ENCODE data around the gene OLR1. TPM values are rescaled to one million over a fixed set of nuclear protein-coding genes. Genes with fewer than 3 reads are reported as not detected.

The OLR1 gene
- polyA plus RNA-seq, 1 donor from 2014 or later = not detected

GRCh38 chr12:10210225-10210624 lies 38.3 kb upstream of the OLR1 start:
- Histone ChIP-seq H3F3A (ENCODE audit: insufficient read depth, low read length, poor library complexity, severe bottlenecking) (no peaks in the 10 kb centered on the region), H3K9me2 (ENCODE audit: insufficient read depth, low read length) (no peaks in the 10 kb centered on the region), H4K20me1 (ENCODE audit: insufficient read depth) (no peaks in the 10 kb centered on the region), H3K4me3 (ENCODE audit: low read length) (no peak overlapping the region), H3K9me3 (ENCODE audit: low read length) (no peaks in the 10 kb centered on the region), H3K4me2 (ENCODE audit: low read length) (no peak overlapping the region), H3K9ac (ENCODE audit: low read length) (no peak overlapping the region), H3K79me2 (replicated peaks; ENCODE audit: insufficient read depth, low read length) (peaks cover 17% of the 10 kb centered on the region), H3K27me3 (ENCODE audit: insufficient read depth, low read depth, low read length) (no peaks in the 10 kb centered on the region), H2AFZ (ENCODE audit: low read depth, low read length) (no peak overlapping the region), H3K27ac (ENCODE audit: low read length) (no peak overlapping the region), H3K36me3 (ENCODE audit: insufficient read depth, low read length) (no peaks in the 10 kb centered on the region)
- no peak for TF ChIP-seq CTCF (IDR thresholded peaks at IDR 0.05; ENCODE audit: poor library complexity, severe bottlenecking)
- TF ChIP-seq MXI1 (conservative IDR thresholded peaks at IDR 0.05; ENCODE audit: poor library complexity, severe bottlenecking) = no peak
- no peak for TF ChIP-seq RAD21 (conservative IDR thresholded peaks at IDR 0.05)
- TF ChIP-seq EP300 (conservative IDR thresholded peaks at IDR 0.05; ENCODE audit: poor library complexity, severe bottlenecking) = no peak
- TF ChIP-seq REST (IDR thresholded peaks at IDR 0.05; ENCODE audit: borderline replicate concordance) = no peak
- no peak for TF ChIP-seq TAF1 (IDR thresholded peaks at IDR 0.05; ENCODE audit: low read depth)
- no peak for TF ChIP-seq SMC3 (conservative IDR thresholded peaks at IDR 0.05; ENCODE audit: poor library complexity)
- TF ChIP-seq EZH2 (IDR thresholded peaks at IDR 0.05; ENCODE audit: borderline replicate concordance, insufficient read depth, low read length, poor library complexity, severe bottlenecking) = no peak
- TF ChIP-seq POLR2AphosphoS5 (IDR thresholded peaks at IDR 0.05) = no peak

GRCh38 chr12:10207136-10207535 lies 35.2 kb upstream of the OLR1 start:
- Histone ChIP-seq H3K27ac (ENCODE audit: low read length) (no peak overlapping the region), H4K20me1 (ENCODE audit: insufficient read depth) (no peaks in the 10 kb centered on the region), H3K27me3 (ENCODE audit: insufficient read depth, low read depth, low read length) (no peaks in the 10 kb centered on the region), H3K4me3 (ENCODE audit: low read length) (no peak overlapping the region), H3K9ac (ENCODE audit: low read length) (no peak overlapping the region), H3K9me3 (ENCODE audit: low read length) (no peaks in the 10 kb centered on the region), H2AFZ (ENCODE audit: low read depth, low read length) (no peak overlapping the region), H3K4me2 (ENCODE audit: low read length) (no peak overlapping the region), H3F3A (ENCODE audit: insufficient read depth, low read length, poor library complexity, severe bottlenecking) (no peaks in the 10 kb centered on the region), H3K36me3 (ENCODE audit: insufficient read depth, low read length) (no peaks in the 10 kb centered on the region), H3K9me2 (ENCODE audit: insufficient read depth, low read length) (no peaks in the 10 kb centered on the region), H3K79me2 (replicated peaks; ENCODE audit: insufficient read depth, low read length) (no peaks in the 10 kb centered on the region)
- TF ChIP-seq REST (IDR thresholded peaks at IDR 0.05; ENCODE audit: borderline replicate concordance) (no peak), MXI1 (conservative IDR thresholded peaks at IDR 0.05; ENCODE audit: poor library complexity, severe bottlenecking) (no peak), RAD21 (conservative IDR thresholded peaks at IDR 0.05) (no peak), CTCF (IDR thresholded peaks at IDR 0.05; ENCODE audit: poor library complexity, severe bottlenecking) (no peak), EP300 (conservative IDR thresholded peaks at IDR 0.05; ENCODE audit: poor library complexity, severe bottlenecking) (no peak), POLR2AphosphoS5 (IDR thresholded peaks at IDR 0.05) (no peak), SMC3 (conservative IDR thresholded peaks at IDR 0.05; ENCODE audit: poor library complexity) (no peak), TAF1 (IDR thresholded peaks at IDR 0.05; ENCODE audit: low read depth) (no peak), EZH2 (IDR thresholded peaks at IDR 0.05; ENCODE audit: borderline replicate concordance, insufficient read depth, low read length, poor library complexity, severe bottlenecking) (no peak)
